Kidney (tissue), 14 donors: ENCODE measurements around the gene BTG4. TPM values are rescaled to one million over a fixed set of nuclear protein-coding genes. Genes with fewer than 3 reads are reported as not detected.

Experiments used
- DNase-seq, 5 donors: peaks; one replicate each; pipeline ENCODE4 v3.0.0-alpha.2; 2013 to 2020
- FAIRE-seq: peaks from 2 replicates; lab custom pipeline; 2012; peaks lifted over from hg19 to GRCh38; lab: Jason Lieb, UNC
- H3K27ac ChIP-seq, 2 donors: one replicate each; pipeline ENCODE4 v1.7.0; 2013; ENCODE audit warnings: low read depth in 2 of 2, low read length in 2 of 2, inconsistent platforms in 1 of 2
- H3K27me3 ChIP-seq: one replicate; pipeline ENCODE4 v1.7.1; 2013; ENCODE audit warnings: low read length, inconsistent platforms; ENCODE audit not compliant: control insufficient read depth, insufficient read depth
- H3K36me3 ChIP-seq, 3 donors: one replicate each; pipeline versions ENCODE4 v1.7.0 to v1.7.1; 2013; ENCODE audit warnings: low read length in 3 of 3, control low read depth in 1 of 3, inconsistent platforms in 1 of 3; ENCODE audit not compliant: insufficient read depth in 3 of 3, control insufficient read depth in 2 of 3
- H3K4me1 ChIP-seq, 3 donors: one replicate each; pipeline versions ENCODE4 v1.7.0 to v1.7.1; 2013; ENCODE audit warnings: low read length in 3 of 3, inconsistent platforms in 1 of 3, low read depth in 1 of 3; ENCODE audit not compliant: control insufficient read depth in 2 of 3, insufficient read depth in 2 of 3
- H3K4me3 ChIP-seq, 3 donors: one replicate each; pipeline versions ENCODE4 v1.7.0 to v1.8.1; 2013; ENCODE audit warnings: low read length in 3 of 3, control low read depth in 1 of 3, inconsistent platforms in 1 of 3
- H3K9ac ChIP-seq, 3 donors: one replicate each; pipeline versions ENCODE4 v1.7.0 to v1.7.1; 2013; ENCODE audit warnings: low read length in 3 of 3, control low read depth in 1 of 3, inconsistent platforms in 1 of 3
- H3K9me3 ChIP-seq, 3 donors: one replicate each; pipeline versions ENCODE4 v1.7.0 to v1.7.1; 2013; ENCODE audit warnings: low read length in 3 of 3, control low read depth in 1 of 3, inconsistent platforms in 1 of 3; ENCODE audit not compliant: control insufficient read depth in 2 of 3, insufficient read depth in 1 of 3
- intact Hi-C: fragments of 100-400 bp; cut with DNase I; formaldehyde crosslinking; loops from one replicate; pipeline ENCODE4 v1.11.1; 2022
- polyA plus RNA-seq: library from polyadenylated mRNA; stranded (reverse); fragments of 350-450 nt; fragmentation: Illumina TruSeq; extraction: RNeasy Lipid Tissue Mini Kit (QIAGEN cat#74804); gene quantifications from one replicate; pipeline ENCODE4 v1.2.3, GENCODE V29; 2014; ENCODE audit warnings: low read depth, low replicate concordance; ENCODE audit not compliant: insufficient read depth
- total RNA-seq: library from RNA; stranded (reverse); fragmentation: NEBNext Ultra II Directional; extraction: Animal tissue kit (Norgen Biotek cat#: 25700); gene quantifications from one replicate; pipeline ENCODE4 v1.2.1, GENCODE V29; 2021
- TF ChIP-seq, protein P1 (sequence below): IDR thresholded peaks from 3 replicates; pipeline ENCODE4 v1.5.1; 2012; ENCODE audit warnings: mild to moderate bottlenecking, moderate library complexity, borderline replicate concordance; ENCODE audit not compliant: insufficient read depth; ENCODE audit errors: extremely low read depth
- donor health status: control.
- donor health status: control.
- donor health status: control.
- donor health status: control.
- donor health status: control.
- donor health status: DM: yes; HTN: yes; CAD: no.
- donor health status: Normal renal cell carcinoma (clear cell type).

BTG4 gene
- total and polyA plus RNA-seq, 2 donors from 2014 or later: not detected

DNA sequence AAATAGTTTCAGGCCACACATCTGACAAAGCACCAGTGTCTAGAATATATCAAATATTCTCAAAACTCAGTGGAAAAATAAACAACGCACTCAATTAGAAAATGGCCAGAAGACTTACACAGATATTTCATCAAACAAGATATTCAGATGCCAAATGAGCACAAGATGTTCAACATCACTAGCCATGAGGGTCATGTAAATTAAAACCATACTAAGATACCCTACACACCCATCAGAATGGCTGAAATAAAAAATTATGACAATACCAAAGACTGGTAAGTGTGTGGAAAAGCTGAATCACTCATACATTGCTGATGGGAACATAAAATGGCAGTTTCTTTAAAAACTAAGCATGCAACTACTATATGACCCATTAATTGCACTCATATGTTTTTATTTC lies 21.7 kb downstream of the BTG4 start:
- intact Hi-C loops: no loop called here
- TF ChIP-seq, protein P1, sequence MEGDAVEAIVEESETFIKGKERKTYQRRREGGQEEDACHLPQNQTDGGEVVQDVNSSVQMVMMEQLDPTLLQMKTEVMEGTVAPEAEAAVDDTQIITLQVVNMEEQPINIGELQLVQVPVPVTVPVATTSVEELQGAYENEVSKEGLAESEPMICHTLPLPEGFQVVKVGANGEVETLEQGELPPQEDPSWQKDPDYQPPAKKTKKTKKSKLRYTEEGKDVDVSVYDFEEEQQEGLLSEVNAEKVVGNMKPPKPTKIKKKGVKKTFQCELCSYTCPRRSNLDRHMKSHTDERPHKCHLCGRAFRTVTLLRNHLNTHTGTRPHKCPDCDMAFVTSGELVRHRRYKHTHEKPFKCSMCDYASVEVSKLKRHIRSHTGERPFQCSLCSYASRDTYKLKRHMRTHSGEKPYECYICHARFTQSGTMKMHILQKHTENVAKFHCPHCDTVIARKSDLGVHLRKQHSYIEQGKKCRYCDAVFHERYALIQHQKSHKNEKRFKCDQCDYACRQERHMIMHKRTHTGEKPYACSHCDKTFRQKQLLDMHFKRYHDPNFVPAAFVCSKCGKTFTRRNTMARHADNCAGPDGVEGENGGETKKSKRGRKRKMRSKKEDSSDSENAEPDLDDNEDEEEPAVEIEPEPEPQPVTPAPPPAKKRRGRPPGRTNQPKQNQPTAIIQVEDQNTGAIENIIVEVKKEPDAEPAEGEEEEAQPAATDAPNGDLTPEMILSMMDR: no peak
- no peak overlapping the region for H3K9ac ChIP-seq
- H3K9me3 ChIP-seq: peaks cover 0 to 7% (median 0%) of the 10 kb centered on the region in 3 donors
- no peaks in the 10 kb centered on the region for H3K27me3 ChIP-seq
- H3K4me3 ChIP-seq: no peak overlapping the region
- no peaks in the 10 kb centered on the region for H3K4me1 ChIP-seq
- FAIRE-seq: no peak
- H3K27ac ChIP-seq: no peak overlapping the region
- H3K36me3 ChIP-seq: no peaks in the 10 kb centered on the region
- DNase-seq: no peak

DNA sequence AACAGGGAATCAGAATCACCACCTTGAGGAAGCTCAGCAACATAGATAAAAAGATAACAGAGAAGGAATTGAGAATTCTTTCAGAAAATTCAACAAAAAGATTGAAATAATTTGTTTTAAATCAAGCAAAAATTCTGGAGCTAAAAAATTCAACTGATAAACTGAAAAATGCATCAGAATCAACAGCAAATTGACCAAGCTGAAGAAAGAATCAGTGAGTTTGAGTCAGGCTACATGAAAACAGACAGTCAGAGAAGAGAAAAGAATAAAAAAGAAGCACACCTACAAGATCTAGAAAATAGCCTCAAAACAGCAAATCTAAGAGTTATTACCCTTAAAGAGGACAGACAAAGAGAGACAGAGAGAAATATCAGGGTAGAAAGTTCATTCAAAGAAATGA lies 28.8 kb downstream of the BTG4 start:
- Histone ChIP-seq H3K36me3 (no peaks in the 10 kb centered on the region), H3K27ac (no peak overlapping the region), H3K9ac (no peak overlapping the region), H3K4me3 (no peak overlapping the region), H3K27me3 (no peaks in the 10 kb centered on the region), H3K4me1 (no peaks in the 10 kb centered on the region), H3K9me3 (peaks cover 0 to 16% (median 7%) of the 10 kb centered on the region in 3 donors)
- TF ChIP-seq, protein P1: no peak
- no peak for FAIRE-seq
- intact Hi-C loops: no loop called here
- no peak for DNase-seq

DNA sequence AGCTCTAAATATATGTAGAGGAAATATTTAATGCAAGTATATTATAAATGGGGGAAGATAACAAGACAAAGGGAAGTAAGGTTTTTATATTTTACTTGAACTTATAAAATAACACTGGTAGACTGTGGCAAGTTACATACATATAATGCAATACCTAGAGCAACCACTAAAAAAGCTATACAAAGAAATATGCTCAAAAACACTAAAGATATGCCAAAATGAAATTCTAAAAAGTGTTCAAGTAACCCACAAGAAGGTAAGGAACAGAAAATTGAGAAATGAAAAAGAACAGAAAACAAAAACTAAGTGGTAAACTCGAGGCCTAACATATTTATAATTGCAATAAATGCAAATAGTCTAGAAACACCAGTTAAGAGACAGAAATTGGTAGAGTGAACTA lies 32.5 kb downstream of the BTG4 start:
- Histone ChIP-seq H3K4me3 (no peak overlapping the region), H3K4me1 (no peaks in the 10 kb centered on the region), H3K9me3 (peaks cover 0 to 10% (median 7%) of the 10 kb centered on the region in 3 donors), H3K27me3 (no peaks in the 10 kb centered on the region), H3K27ac (no peak overlapping the region), H3K36me3 (no peaks in the 10 kb centered on the region), H3K9ac (no peak overlapping the region)
- intact Hi-C loops: no loop called here
- TF ChIP-seq, protein P1: no peak
- no peak for DNase-seq
- no peak for FAIRE-seq

DNA sequence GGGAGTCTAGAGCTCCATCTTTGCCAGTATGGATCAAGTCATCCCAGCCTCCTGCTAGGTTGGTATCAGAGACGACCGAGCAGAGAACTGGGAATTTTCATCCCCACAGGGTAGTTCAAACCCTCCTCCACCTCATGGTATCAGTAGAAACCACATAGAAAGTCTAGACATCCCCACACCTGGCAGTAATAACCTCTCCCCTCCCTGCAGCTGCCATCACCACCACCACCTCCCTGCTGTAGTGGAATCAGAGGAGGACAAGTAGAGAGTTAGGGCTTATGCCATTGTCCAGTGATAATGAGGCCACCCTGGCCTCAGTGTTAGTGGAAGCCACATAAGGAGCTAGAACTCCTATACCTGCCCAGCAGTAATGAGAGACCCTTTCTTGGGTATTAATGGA lies 34.3 kb downstream of the BTG4 start:
- no peak overlapping the region for H3K4me3 ChIP-seq
- FAIRE-seq: no peak
- no peaks in the 10 kb centered on the region for H3K36me3 ChIP-seq
- DNase-seq: no peak
- intact Hi-C loops: no loop called here
- no peaks in the 10 kb centered on the region for H3K27me3 ChIP-seq
- H3K4me1 ChIP-seq: no peaks in the 10 kb centered on the region
- TF ChIP-seq, protein P1: no peak
- peaks cover 0 to under 1% (median 0%) of the 10 kb centered on the region in 3 donors for H3K9me3 ChIP-seq
- H3K9ac ChIP-seq: no peak overlapping the region
- no peak overlapping the region for H3K27ac ChIP-seq
